ENCODE results near the gene LMCD1. TPM values are rescaled to one million over a fixed set of nuclear protein-coding genes. Genes with fewer than 3 reads are reported as not detected.

The LMCD1 gene
- total RNA-seq, 2 experiments from 2014 or later = 0.99 to 1.1 TPM

GRCh38 chr3:8555113-8555661 is 53.6 kb downstream of the LMCD1 start:
- CTCF ChIA-PET = no interaction called here
- no peak overlapping the region for H3K4me3 Mint-ChIP-seq

GRCh38 chr3:8555725-8556472 is 54.3 kb downstream of the LMCD1 start:
- no peak for DNase-seq
- Mint-ChIP-seq H3K4me1 (no peaks in the 10 kb centered on the region), H3K9me3 (no peaks in the 10 kb centered on the region), H3K4me3 (no peak overlapping the region), H3K27ac (no peak overlapping the region), H3K36me3 (ENCODE audit: low read depth) (no peaks in the 10 kb centered on the region), H3K27me3 (no peaks in the 10 kb centered on the region)
- CTCF ChIA-PET = no interaction called here
- POLR2A ChIA-PET = no interaction called here

More at GRCh38 chr3:8555113-8555661, 53.6 kb downstream of the LMCD1 start:
- POLR2A ChIA-PET = no interaction called here
- H3K9me3 Mint-ChIP-seq = no peaks in the 10 kb centered on the region
- DNase-seq = no peak
- H3K27ac Mint-ChIP-seq = no peak overlapping the region
- no peaks in the 10 kb centered on the region for H3K27me3 Mint-ChIP-seq
- no peaks in the 10 kb centered on the region for H3K36me3 Mint-ChIP-seq (ENCODE audit: low read depth)
- no peaks in the 10 kb centered on the region for H3K4me1 Mint-ChIP-seq

- Mint-ChIP-seq H3K4me3 (no peak overlapping the region), H3K36me3 (ENCODE audit: low read depth) (no peaks in the 10 kb centered on the region), H3K27ac (no peak overlapping the region), H3K4me1 (no peaks in the 10 kb centered on the region), H3K9me3 (no peaks in the 10 kb centered on the region), H3K27me3 (no peaks in the 10 kb centered on the region)
- POLR2A ChIA-PET = no interaction called here
- CTCF ChIA-PET = no interaction called here
- DNase-seq = no peak
Measured at GRCh38 chr3:8556473-8556869, 54.8 kb downstream of the LMCD1 start.

- Mint-ChIP-seq H3K4me1 (no peaks in the 10 kb centered on the region), H3K36me3 (ENCODE audit: low read depth) (no peaks in the 10 kb centered on the region)
- CTCF ChIA-PET = no interaction called here
Measured at GRCh38 chr3:8557298-8557697, 55.7 kb downstream of the LMCD1 start.

GRCh38 chr3:8558645-8559044 is 57.0 kb downstream of the LMCD1 start:
- Mint-ChIP-seq H3K36me3 (ENCODE audit: low read depth) (no peaks in the 10 kb centered on the region), H3K27ac (no peak overlapping the region), H3K4me3 (no peak overlapping the region), H3K27me3 (no peaks in the 10 kb centered on the region), H3K9me3 (no peaks in the 10 kb centered on the region), H3K4me1 (no peaks in the 10 kb centered on the region)
- CTCF ChIA-PET = interaction anchor here (1.2 kb wide), 1 partner anchor 8 kb away, joined by 3 read pairs; no protein-coding TSS in a partner anchor
- DNase-seq = no peak
- POLR2A ChIA-PET = no interaction called here

More at GRCh38 chr3:8557298-8557697, 55.7 kb downstream of the LMCD1 start:
- Mint-ChIP-seq H3K9me3 (no peaks in the 10 kb centered on the region), H3K4me3 (no peak overlapping the region), H3K27me3 (no peaks in the 10 kb centered on the region), H3K27ac (no peak overlapping the region)
- no peak for DNase-seq
- POLR2A ChIA-PET = no interaction called here

- Mint-ChIP-seq H3K4me1 (no peaks in the 10 kb centered on the region), H3K27me3 (no peaks in the 10 kb centered on the region), H3K9me3 (no peaks in the 10 kb centered on the region), H3K4me3 (no peak overlapping the region), H3K36me3 (ENCODE audit: low read depth) (no peaks in the 10 kb centered on the region), H3K27ac (no peak overlapping the region)
- ChIA-PET POLR2A (no interaction called here), CTCF (interaction anchor here (1.2 kb wide), 1 partner anchor 8 kb away, joined by 3 read pairs; no protein-coding TSS in a partner anchor)
- no peak for DNase-seq
Measured at GRCh38 chr3:8559351-8559750, 57.7 kb downstream of the LMCD1 start.

GRCh38 chr3:8560366-8561007 is 58.9 kb downstream of the LMCD1 start:
- no peaks in the 10 kb centered on the region for H3K4me1 Mint-ChIP-seq
- H3K27me3 Mint-ChIP-seq = no peaks in the 10 kb centered on the region
- POLR2A ChIA-PET = no interaction called here
- H3K4me3 Mint-ChIP-seq = no peak overlapping the region
- H3K27ac Mint-ChIP-seq = no peak overlapping the region
- H3K36me3 Mint-ChIP-seq (ENCODE audit: low read depth) = no peaks in the 10 kb centered on the region
- DNase-seq = no peak
- CTCF ChIA-PET = no interaction called here
- no peaks in the 10 kb centered on the region for H3K9me3 Mint-ChIP-seq

- POLR2A ChIA-PET = no interaction called here
- no peak overlapping the region for H3K4me3 Mint-ChIP-seq
- H3K9me3 Mint-ChIP-seq = no peaks in the 10 kb centered on the region
Measured at GRCh38 chr3:8561370-8561769, 59.7 kb downstream of the LMCD1 start.

GRCh38 chr3:8562081-8562595 is 60.5 kb downstream of the LMCD1 start:
- H3K4me1 Mint-ChIP-seq = no peaks in the 10 kb centered on the region
- CTCF ChIA-PET = no interaction called here
- H3K27ac Mint-ChIP-seq = no peak overlapping the region
- no peak for DNase-seq
- no peaks in the 10 kb centered on the region for H3K36me3 Mint-ChIP-seq (ENCODE audit: low read depth)
- POLR2A ChIA-PET = no interaction called here
- no peaks in the 10 kb centered on the region for H3K9me3 Mint-ChIP-seq
- no peaks in the 10 kb centered on the region for H3K27me3 Mint-ChIP-seq
- H3K4me3 Mint-ChIP-seq = no peak overlapping the region

More at GRCh38 chr3:8561370-8561769, 59.7 kb downstream of the LMCD1 start:
- DNase-seq = no peak
- no peaks in the 10 kb centered on the region for H3K4me1 Mint-ChIP-seq
- no peaks in the 10 kb centered on the region for H3K27me3 Mint-ChIP-seq
- CTCF ChIA-PET = no interaction called here
- H3K27ac Mint-ChIP-seq = no peak overlapping the region
- no peaks in the 10 kb centered on the region for H3K36me3 Mint-ChIP-seq (ENCODE audit: low read depth)

- no peaks in the 10 kb centered on the region for H3K4me1 Mint-ChIP-seq
- DNase-seq = no peak
- POLR2A ChIA-PET = no interaction called here
Measured at GRCh38 chr3:8563146-8563545, 61.5 kb downstream of the LMCD1 start.

GRCh38 chr3:8563597-8563996 is 62.0 kb downstream of the LMCD1 start:
- ChIA-PET CTCF (no interaction called here), POLR2A (no interaction called here)
- Mint-ChIP-seq H3K27ac (no peak overlapping the region), H3K4me3 (no peak overlapping the region), H3K36me3 (ENCODE audit: low read depth) (no peaks in the 10 kb centered on the region), H3K27me3 (no peaks in the 10 kb centered on the region), H3K9me3 (no peaks in the 10 kb centered on the region), H3K4me1 (no peaks in the 10 kb centered on the region)
- no peak for DNase-seq

More at GRCh38 chr3:8563146-8563545, 61.5 kb downstream of the LMCD1 start:
- H3K27me3 Mint-ChIP-seq = no peaks in the 10 kb centered on the region
- H3K9me3 Mint-ChIP-seq = no peaks in the 10 kb centered on the region
- no peak overlapping the region for H3K4me3 Mint-ChIP-seq
- H3K27ac Mint-ChIP-seq = no peak overlapping the region
- no peaks in the 10 kb centered on the region for H3K36me3 Mint-ChIP-seq (ENCODE audit: low read depth)
- CTCF ChIA-PET = no interaction called here

- no peaks in the 10 kb centered on the region for H3K36me3 Mint-ChIP-seq (ENCODE audit: low read depth)
- DNase-seq = no peak
- H3K9me3 Mint-ChIP-seq = no peaks in the 10 kb centered on the region
- H3K4me3 Mint-ChIP-seq = no peak overlapping the region
- POLR2A ChIA-PET = no interaction called here
- H3K27me3 Mint-ChIP-seq = no peaks in the 10 kb centered on the region
- H3K4me1 Mint-ChIP-seq = peaks cover 1% of the 10 kb centered on the region
- CTCF ChIA-PET = no interaction called here
- no peak overlapping the region for H3K27ac Mint-ChIP-seq
Measured at GRCh38 chr3:8565376-8565775, 63.8 kb downstream of the LMCD1 start.

GRCh38 chr3:8567784-8568575 is 66.4 kb downstream of the LMCD1 start:
- no peak overlapping the region for H3K4me3 Mint-ChIP-seq
- ChIA-PET POLR2A (no interaction called here), CTCF (interaction anchor here (1.1 to 1.4 kb wide), 2 partner anchors 9 to 46 kb away, joined by 3 read pairs; no protein-coding TSS in a partner anchor)
- H3K27me3 Mint-ChIP-seq = peaks cover 1% of the 10 kb centered on the region
- DNase-seq = no peak
- H3K4me1 Mint-ChIP-seq = peaks cover 14% of the 10 kb centered on the region
- no peaks in the 10 kb centered on the region for H3K9me3 Mint-ChIP-seq
- no peaks in the 10 kb centered on the region for H3K36me3 Mint-ChIP-seq (ENCODE audit: low read depth)
- H3K27ac Mint-ChIP-seq = no peak overlapping the region
